K562 (cell line): Measurements from ENCODE around the gene VWDE.

Source experiments
- EP300 ChIP-seq: IDR thresholded peaks from 2 replicates; pipeline ENCODE4 v1.6.1; 2012; ENCODE audit warnings: low read length, improper control_type of control experiment
- POLR2A ChIP-seq: fragments of 450-650 bp; conservative IDR thresholded peaks from 2 replicates; pipeline ENCODE4 v1.6.1; 2016

DNA sequence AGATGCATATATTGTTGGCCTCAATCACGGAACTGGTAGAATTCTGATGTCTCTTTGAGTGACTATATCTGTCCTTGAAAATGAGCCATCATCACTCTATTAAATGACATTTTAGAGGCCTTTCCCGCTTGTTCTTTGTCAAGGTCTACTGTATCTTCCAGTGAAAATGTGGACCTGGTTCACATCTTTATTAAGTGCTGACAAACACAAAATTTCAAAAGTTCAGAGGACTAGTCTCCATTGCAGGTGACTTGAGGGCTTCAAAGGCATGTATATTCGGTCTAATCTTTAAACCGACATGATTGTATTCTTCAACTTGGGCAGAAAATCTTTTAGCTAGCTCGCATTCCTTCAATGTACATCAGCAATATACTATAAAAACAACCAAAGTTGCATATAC is 36.6 kb upstream of the VWDE start:
- TF ChIP-seq POLR2A (no peak), EP300 (no peak)
